Loucy (cell line): ENCODE data around the gene SMTNL2.
"Not testable (repeated sequence)": the region's sequence is repeated elsewhere in the genome, so short reads cannot be mapped to it uniquely, and the experiment has no call there.

ENCODE experiments used
- CTCF ChIP-seq: fragments of 200-600 bp; sonication (generic); conservative IDR thresholded peaks from 2 replicates; pipeline ENCODE4 v1.5.1; 2014; ENCODE audit warnings: mild to moderate bottlenecking, antibody characterized with exemption, low read length
- EZH2phosphoT487 ChIP-seq: fragments of 200-600 bp; IDR thresholded peaks from 2 replicates; pipeline ENCODE4 v1.6.1; 2018; ENCODE audit warnings: antibody characterized with exemption, mild to moderate bottlenecking, moderate library complexity, borderline replicate concordance

DNA sequence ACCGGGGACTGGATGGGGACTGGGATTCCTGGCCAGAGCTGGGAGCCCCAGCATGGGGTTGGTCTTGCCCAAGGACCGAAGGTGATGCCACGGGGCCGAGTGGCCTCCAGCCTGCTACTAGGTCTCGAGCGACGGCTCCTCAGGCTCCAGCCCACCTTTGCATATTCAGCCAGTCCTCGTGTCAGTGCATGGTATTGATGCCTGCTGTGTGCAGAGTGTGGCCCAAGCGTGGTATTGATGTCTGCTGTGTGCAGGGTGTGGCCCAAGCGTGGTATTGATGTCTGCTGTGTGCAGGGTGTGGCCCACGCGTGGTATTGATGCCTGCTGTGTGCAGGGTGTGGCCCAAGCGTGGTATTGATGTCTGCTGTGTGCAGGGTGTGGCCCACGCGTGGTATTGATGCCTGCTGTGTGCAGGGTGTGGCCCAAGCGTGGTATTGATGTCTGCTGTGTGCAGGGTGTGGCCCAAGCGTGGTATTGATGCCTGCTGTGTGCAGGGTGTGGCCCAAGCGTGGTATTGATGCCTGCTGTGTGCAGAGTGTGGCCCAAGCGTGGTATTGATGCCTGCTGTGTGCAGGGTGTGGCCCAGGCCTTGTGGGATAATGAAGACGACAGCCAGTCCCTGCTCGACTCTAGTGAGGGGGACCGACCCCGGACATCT is 11.5 kb downstream of the SMTNL2 start:
- not testable (repeated sequence) for TF ChIP-seq CTCF, EZH2phosphoT487
